GM23338 (cell line): ENCODE results near the gene ESRRB. TPM values are rescaled to one million over a fixed set of nuclear protein-coding genes. Genes with fewer than 3 reads are reported as not detected.

Experiments used
- ATAC-seq: fragments of 200-7000 bp; cut with Tn5 transposase; 3 replicates; pipeline ENCODE4 v1.9.1; 2020
- DNase-seq: peaks from one replicate; pipeline ENCODE4 v3.0.0-alpha.2; 2015; ENCODE audit warnings: low spot score
- H2AFZ ChIP-seq: fragments of 200-600 bp; sonication (generic); 2 replicates; pipeline ENCODE4 v1.8.0; 2016; ENCODE audit warnings: antibody characterized with exemption, mild to moderate bottlenecking, moderate library complexity
- H3F3A ChIP-seq: fragments of 200-600 bp; sonication (generic); replicated peaks from 2 replicates; pipeline ENCODE4 v1.8.0; 2017; ENCODE audit warnings: antibody characterized with exemption, mixed run types, low read depth
- H3K27ac ChIP-seq: fragments of 200-600 bp; sonication (generic); 2 replicates; pipeline ENCODE4 v1.6.1; 2016; ENCODE audit warnings: low read depth
- H3K27me3 ChIP-seq: fragments of 200-600 bp; sonication (generic); 2 replicates; pipeline ENCODE4 v1.8.0; 2016; ENCODE audit warnings: mild to moderate bottlenecking, mixed run types, moderate library complexity; ENCODE audit not compliant: insufficient read depth
- H3K36me3 ChIP-seq: fragments of 200-600 bp; sonication (generic); 2 replicates; pipeline ENCODE4 v1.8.0; 2016; ENCODE audit warnings: mild to moderate bottlenecking; ENCODE audit not compliant: insufficient read depth
- H3K4me1 ChIP-seq: fragments of 200-600 bp; sonication (generic); 2 replicates; pipeline ENCODE4 v1.8.0; 2016; ENCODE audit warnings: mild to moderate bottlenecking, moderate library complexity; ENCODE audit not compliant: insufficient read depth
- H3K4me2 ChIP-seq: fragments of 200-600 bp; sonication (generic); 2 replicates; pipeline ENCODE4 v1.7.1; 2017; ENCODE audit warnings: mixed run types
- H3K4me3 ChIP-seq: fragments of 200-600 bp; sonication (generic); 2 replicates; pipeline ENCODE4 v1.6.1; 2016; ENCODE audit warnings: mixed run types
- H3K79me2 ChIP-seq: fragments of 200-600 bp; sonication (generic); replicated peaks from 2 replicates; pipeline ENCODE4 v1.8.0; 2017; ENCODE audit warnings: mild to moderate bottlenecking; ENCODE audit not compliant: insufficient read depth
- H3K9me2 ChIP-seq: fragments of 200-600 bp; sonication (generic); 2 replicates; pipeline ENCODE4 v1.8.0; 2017; ENCODE audit not compliant: insufficient read depth
- H4K20me1 ChIP-seq: fragments of 200-600 bp; sonication (generic); replicated peaks from 2 replicates; pipeline ENCODE4 v1.8.0; 2017; ENCODE audit warnings: mild to moderate bottlenecking; ENCODE audit not compliant: insufficient read depth
- H3K27ac Mint-ChIP-seq: 2 replicates; pipeline ENCODE4 v1.8.0; 2020; ENCODE audit warnings: inconsistent platforms, mild to moderate bottlenecking, moderate library complexity, mixed read lengths
- H3K27me3 Mint-ChIP-seq: 3 replicates; pipeline ENCODE4 v1.8.0; 2022; ENCODE audit warnings: low read depth, mild to moderate bottlenecking, moderate library complexity, mixed read lengths, inconsistent platforms; ENCODE audit not compliant: insufficient read depth, poor library complexity
- H3K36me3 Mint-ChIP-seq: 3 replicates; pipeline ENCODE4 v1.8.0; 2021; ENCODE audit warnings: low read depth, mild to moderate bottlenecking, inconsistent platforms, moderate library complexity, mixed read lengths
- H3K4me1 Mint-ChIP-seq: 3 replicates; pipeline ENCODE4 v1.8.0; 2020; ENCODE audit warnings: mild to moderate bottlenecking, inconsistent platforms, mixed read lengths
- H3K4me3 Mint-ChIP-seq: 3 replicates; pipeline ENCODE4 v1.8.0; 2021; ENCODE audit warnings: moderate library complexity, mild to moderate bottlenecking, inconsistent platforms, mixed read lengths
- H3K9me3 Mint-ChIP-seq: 3 replicates; pipeline ENCODE4 v1.8.0; 2020; ENCODE audit warnings: moderate library complexity, mild to moderate bottlenecking, inconsistent platforms, mixed read lengths
- CREB1 ChIP-seq: fragments of 250-450 bp; sonication (Bioruptor Pico); IDR thresholded peaks from 2 replicates; pipeline ENCODE4 v1.5.0; 2020; ENCODE audit warnings: low read depth, mild to moderate bottlenecking, moderate library complexity
- polyA plus RNA-seq: library from polyadenylated mRNA; unstranded; fragments of >200 nt; fragmentation: Nextera tagmentation; extraction: Ambion mirVana; gene quantifications from 2 replicates; pipeline ENCODE4 v1.2.1, GENCODE V29; 2016
- total RNA-seq: library from RNA; depleted of rRNA; stranded (reverse); fragments of >200 nt; shearing (Covaris generic); gene quantifications from 2 replicates; pipeline ENCODE4 v1.2.3, GENCODE V29; 2014
- TF ChIP-seq, protein P1 (sequence below): fragments of 250-450 bp; sonication (Bioruptor Pico); IDR thresholded peaks from 2 replicates; pipeline ENCODE4 v1.5.0; 2020; ENCODE audit warnings: mild to moderate bottlenecking, moderate library complexity
- TF ChIP-seq, protein P2 (sequence below): IDR thresholded peaks from one replicate; pipeline ENCODE4 v1.6.1; 2018; ENCODE audit warnings: antibody characterized with exemption; ENCODE audit not compliant: unreplicated experiment

ESRRB gene
- total and polyA plus RNA-seq, 2 experiments from 2014 or later, result 0.31 to 0.52 TPM

DNA sequence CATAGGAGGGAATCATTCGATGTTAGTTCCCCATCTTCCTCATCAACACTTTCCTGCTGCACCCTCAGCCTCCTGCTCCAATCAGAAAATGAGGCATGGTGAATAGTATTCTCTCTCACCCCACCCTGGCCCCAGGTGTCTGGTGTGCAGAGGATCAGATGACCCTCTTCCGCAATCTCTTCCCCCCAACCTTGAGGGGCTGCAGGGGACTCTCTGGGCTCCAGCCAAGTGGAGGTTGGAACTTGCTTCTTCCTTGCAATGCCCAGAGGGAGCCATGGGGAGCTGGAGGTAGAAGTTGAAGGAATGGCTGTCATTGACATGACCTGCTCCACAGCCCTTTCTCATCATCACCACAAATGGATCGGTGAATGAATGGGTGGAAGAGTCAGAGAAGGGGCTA is 20.2 kb upstream of the ESRRB start (continued):
- TF ChIP-seq, protein P1, sequence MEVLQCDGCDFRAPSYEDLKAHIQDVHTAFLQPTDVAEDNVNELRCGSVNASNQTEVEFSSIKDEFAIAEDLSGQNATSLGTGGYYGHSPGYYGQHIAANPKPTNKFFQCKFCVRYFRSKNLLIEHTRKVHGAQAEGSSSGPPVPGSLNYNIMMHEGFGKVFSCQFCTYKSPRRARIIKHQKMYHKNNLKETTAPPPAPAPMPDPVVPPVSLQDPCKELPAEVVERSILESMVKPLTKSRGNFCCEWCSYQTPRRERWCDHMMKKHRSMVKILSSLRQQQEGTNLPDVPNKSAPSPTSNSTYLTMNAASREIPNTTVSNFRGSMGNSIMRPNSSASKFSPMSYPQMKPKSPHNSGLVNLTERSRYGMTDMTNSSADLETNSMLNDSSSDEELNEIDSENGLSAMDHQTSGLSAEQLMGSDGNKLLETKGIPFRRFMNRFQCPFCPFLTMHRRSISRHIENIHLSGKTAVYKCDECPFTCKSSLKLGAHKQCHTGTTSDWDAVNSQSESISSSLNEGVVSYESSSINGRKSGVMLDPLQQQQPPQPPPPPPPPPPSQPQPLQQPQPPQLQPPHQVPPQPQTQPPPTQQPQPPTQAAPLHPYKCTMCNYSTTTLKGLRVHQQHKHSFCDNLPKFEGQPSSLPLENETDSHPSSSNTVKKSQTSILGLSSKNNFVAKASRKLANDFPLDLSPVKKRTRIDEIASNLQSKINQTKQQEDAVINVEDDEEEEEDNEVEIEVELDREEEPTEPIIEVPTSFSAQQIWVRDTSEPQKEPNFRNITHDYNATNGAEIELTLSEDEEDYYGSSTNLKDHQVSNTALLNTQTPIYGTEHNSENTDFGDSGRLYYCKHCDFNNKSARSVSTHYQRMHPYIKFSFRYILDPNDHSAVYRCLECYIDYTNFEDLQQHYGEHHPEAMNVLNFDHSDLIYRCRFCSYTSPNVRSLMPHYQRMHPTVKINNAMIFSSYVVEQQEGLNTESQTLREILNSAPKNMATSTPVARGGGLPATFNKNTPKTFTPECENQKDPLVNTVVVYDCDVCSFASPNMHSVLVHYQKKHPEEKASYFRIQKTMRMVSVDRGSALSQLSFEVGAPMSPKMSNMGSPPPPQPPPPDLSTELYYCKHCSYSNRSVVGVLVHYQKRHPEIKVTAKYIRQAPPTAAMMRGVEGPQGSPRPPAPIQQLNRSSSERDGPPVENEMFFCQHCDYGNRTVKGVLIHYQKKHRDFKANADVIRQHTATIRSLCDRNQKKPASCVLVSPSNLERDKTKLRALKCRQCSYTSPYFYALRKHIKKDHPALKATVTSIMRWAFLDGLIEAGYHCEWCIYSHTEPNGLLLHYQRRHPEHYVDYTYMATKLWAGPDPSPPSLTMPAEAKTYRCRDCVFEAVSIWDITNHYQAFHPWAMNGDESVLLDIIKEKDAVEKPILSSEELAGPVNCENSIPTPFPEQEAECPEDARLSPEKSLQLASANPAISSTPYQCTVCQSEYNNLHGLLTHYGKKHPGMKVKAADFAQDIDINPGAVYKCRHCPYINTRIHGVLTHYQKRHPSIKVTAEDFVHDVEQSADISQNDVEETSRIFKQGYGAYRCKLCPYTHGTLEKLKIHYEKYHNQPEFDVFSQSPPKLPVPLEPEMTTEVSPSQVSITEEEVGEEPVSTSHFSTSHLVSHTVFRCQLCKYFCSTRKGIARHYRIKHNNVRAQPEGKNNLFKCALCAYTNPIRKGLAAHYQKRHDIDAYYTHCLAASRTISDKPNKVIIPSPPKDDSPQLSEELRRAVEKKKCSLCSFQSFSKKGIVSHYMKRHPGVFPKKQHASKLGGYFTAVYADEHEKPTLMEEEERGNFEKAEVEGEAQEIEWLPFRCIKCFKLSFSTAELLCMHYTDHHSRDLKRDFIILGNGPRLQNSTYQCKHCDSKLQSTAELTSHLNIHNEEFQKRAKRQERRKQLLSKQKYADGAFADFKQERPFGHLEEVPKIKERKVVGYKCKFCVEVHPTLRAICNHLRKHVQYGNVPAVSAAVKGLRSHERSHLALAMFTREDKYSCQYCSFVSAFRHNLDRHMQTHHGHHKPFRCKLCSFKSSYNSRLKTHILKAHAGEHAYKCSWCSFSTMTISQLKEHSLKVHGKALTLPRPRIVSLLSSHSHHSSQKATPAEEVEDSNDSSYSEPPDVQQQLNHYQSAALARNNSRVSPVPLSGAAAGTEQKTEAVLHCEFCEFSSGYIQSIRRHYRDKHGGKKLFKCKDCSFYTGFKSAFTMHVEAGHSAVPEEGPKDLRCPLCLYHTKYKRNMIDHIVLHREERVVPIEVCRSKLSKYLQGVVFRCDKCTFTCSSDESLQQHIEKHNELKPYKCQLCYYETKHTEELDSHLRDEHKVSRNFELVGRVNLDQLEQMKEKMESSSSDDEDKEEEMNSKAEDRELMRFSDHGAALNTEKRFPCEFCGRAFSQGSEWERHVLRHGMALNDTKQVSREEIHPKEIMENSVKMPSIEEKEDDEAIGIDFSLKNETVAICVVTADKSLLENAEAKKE (CRISPR knock-in tag), result no peak
- TF ChIP-seq CREB1 (CRISPR knock-in tag), result no peak
- TF ChIP-seq, protein P2, sequence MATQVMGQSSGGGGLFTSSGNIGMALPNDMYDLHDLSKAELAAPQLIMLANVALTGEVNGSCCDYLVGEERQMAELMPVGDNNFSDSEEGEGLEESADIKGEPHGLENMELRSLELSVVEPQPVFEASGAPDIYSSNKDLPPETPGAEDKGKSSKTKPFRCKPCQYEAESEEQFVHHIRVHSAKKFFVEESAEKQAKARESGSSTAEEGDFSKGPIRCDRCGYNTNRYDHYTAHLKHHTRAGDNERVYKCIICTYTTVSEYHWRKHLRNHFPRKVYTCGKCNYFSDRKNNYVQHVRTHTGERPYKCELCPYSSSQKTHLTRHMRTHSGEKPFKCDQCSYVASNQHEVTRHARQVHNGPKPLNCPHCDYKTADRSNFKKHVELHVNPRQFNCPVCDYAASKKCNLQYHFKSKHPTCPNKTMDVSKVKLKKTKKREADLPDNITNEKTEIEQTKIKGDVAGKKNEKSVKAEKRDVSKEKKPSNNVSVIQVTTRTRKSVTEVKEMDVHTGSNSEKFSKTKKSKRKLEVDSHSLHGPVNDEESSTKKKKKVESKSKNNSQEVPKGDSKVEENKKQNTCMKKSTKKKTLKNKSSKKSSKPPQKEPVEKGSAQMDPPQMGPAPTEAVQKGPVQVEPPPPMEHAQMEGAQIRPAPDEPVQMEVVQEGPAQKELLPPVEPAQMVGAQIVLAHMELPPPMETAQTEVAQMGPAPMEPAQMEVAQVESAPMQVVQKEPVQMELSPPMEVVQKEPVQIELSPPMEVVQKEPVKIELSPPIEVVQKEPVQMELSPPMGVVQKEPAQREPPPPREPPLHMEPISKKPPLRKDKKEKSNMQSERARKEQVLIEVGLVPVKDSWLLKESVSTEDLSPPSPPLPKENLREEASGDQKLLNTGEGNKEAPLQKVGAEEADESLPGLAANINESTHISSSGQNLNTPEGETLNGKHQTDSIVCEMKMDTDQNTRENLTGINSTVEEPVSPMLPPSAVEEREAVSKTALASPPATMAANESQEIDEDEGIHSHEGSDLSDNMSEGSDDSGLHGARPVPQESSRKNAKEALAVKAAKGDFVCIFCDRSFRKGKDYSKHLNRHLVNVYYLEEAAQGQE, result no peak

DNA sequence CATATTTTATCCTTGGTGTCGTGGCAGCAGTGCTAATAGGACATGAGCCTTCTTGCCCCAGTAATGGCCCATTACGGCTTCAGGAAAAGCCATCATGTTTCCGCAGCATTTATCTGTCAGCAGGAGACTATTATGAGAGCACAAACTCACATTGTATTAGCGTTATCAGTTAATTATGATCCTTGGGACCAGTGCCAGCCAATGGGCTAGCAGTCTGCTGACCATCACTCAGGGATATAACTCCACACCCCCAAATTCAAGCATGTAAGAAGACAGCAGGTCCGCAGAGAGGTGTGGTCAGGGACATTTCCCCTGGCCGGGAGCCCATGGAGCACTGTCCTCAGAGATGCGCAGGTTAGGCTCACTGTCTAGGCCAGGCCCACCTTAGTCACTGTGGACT is 4.9 kb upstream of the ESRRB start:
- H3K36me3 ChIP-seq, result no peaks in the 10 kb centered on the region
- Mint-ChIP-seq H3K27me3 (peaks cover 26% of the 10 kb centered on the region), H3K4me1 (peaks cover 5% of the 10 kb centered on the region), H3K36me3 (no peaks in the 10 kb centered on the region), H3K9me3 (no peaks in the 10 kb centered on the region), H3K27ac (no peak overlapping the region), H3K4me3 (no peak overlapping the region)
- no peaks in the 10 kb centered on the region for H3F3A ChIP-seq
- H3K4me2 ChIP-seq, result no peak overlapping the region
- H3K27me3 ChIP-seq, result peaks cover 29% of the 10 kb centered on the region
- no peaks in the 10 kb centered on the region for H3K4me1 ChIP-seq
- no peak overlapping the region for H3K27ac ChIP-seq
- no peaks in the 10 kb centered on the region for H4K20me1 ChIP-seq
- H2AFZ ChIP-seq, result no peak overlapping the region
- no peak for ATAC-seq
- H3K9me2 ChIP-seq, result no peaks in the 10 kb centered on the region
- DNase-seq, result no peak
- H3K79me2 ChIP-seq, result no peaks in the 10 kb centered on the region
- H3K4me3 ChIP-seq, result no peak overlapping the region
- TF ChIP-seq, protein P1 (CRISPR knock-in tag), result no peak
